SKM-1 treated with dmso at 0.1 percent for 144 hours (cell line): ENCODE data around the gene MECR.
A peak's percentile ranks its signal among the peaks of the same experiment; 100 is the strongest.

Experiments
- DNase-seq: peaks from one replicate; lab custom pipeline; 2025; ENCODE audit not compliant: unreplicated experiment; lab: John Stamatoyannopoulos, UW

Gene MECR

DNA sequence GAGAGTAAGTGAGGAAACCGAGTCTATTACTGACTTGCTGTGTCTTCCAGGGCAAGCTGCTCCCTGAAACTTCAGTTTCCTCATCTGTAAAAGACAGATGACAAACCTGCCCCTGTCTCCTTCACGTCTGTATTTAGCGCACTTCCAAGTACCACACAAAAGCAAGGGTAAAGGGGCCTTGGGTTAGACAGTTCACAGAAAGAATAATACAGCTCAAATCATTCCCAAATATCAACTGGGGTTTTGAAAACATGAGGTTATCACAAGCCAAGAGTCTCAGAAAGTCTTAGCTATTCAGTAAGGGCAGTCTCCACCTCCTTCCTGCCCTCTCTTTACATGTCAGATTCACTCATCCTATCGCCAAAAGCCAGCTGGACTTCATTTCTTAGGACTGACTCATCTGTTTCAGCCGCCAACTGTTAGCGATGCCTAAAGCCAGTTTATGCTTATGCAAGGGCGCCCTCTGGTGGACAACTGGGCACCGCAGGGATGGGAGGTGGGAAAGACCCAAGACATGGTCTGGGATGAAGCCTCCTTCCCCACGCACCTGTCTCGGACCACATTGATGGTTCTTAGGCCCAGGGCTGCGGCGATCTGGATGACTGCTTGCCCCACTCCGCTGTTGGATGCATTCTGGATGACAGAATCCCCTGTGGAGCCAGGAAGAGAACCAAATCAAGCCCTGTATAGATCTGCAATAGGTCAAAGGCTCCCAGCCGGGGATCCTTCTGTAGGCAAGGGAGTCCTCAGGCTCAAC lies 28.0 kb downstream of the MECR start:
- peak; percentile 73 for DNase-seq

DNA sequence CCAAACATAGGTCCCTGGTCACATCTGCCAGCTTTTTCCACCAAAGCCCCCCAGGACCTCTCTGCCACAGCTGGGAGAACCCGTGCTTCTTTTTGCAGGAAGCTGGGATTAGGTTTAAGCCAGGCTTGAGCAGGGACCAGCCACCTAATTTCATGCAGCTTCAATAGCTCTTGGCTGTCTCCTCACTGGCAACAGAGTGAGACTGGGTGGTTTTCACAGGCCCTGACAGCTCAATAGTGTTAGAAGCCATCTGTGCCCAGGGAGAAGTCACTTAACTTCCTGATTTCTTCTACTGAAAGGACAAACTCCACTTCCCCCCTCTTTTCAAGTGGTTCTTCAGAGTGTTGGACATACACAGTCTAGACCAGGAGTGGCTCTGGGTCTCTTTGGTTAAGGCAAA lies 28.7 kb downstream of the MECR start:
- DNase-seq = peak; percentile 24

DNA sequence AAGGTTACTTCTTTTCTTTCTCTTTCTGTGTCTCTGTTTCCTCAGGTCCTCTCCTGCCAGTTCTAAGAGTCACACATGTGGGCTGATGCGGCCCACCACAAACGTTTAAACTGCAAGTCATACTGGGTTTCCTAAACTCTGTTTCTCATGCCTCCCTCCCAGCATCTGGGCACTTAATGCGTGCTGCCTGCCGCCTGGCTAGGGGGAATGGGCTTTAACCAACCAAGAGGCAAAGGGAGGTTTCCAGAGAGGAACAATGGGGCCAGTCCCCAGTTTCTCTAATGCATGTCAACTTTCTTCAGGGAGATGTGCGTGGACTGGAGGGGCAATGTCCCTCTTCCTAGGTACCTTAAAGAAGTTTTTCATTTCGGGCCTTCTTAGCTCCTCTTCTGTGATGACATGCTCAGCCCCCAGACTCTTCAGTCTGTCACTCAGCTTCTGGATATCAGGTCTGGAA lies 29.1 kb downstream of the MECR start:
- DNase-seq = no peak

DNA sequence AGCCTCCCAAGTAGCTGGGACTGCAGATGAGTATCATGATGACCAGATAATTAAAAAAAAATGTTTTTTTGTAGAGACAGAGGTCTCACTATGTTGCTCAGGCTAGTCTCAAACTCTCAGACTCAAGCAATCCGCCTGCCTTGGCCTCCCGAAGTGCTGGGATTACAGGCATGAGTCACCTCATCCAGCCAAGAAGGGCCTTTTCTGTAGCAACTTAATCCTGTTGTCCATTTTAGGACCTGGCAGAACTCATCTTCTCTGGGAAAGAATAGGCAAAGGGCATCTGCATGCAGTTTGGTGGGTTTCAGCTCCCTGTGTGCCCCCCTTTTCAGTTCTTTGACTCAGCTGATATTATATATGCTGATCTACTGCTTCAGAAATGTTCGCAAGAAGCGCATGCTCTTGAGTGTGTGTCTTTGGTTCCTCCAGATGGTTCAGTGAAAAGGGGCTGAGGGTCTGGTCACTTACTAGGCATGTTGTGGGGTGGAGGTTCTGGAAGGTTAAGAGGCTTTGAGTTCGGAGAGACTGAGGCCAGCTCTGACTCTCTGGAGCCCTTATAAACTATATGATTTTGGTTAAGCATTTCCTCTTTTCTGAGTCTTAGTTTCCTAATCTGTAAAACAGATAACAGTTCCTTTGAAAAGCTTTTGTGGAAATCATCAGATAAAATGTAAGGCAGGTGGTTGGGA lies 29.7 kb downstream of the MECR start:
- no peak for DNase-seq

DNA sequence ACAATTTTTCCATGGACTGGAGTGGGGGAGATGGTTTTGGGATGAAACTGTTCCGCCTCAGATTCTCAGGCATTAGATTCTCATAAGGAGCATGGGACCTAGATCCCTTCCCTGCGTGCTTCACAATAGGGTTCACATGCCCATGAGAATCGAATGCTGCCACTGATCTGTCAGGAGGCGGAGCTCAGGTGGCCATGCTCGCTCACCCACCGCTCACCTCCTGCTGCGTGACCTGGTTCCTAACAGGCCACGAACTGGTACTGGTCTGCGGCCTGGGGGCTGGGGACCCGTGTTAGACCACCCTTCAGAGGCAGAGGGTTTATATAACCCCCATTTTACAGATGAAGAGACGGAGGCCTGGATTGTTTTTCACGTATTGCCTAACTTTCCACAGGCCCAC lies 32.7 kb downstream of the MECR start:
- DNase-seq = no peak

DNA sequence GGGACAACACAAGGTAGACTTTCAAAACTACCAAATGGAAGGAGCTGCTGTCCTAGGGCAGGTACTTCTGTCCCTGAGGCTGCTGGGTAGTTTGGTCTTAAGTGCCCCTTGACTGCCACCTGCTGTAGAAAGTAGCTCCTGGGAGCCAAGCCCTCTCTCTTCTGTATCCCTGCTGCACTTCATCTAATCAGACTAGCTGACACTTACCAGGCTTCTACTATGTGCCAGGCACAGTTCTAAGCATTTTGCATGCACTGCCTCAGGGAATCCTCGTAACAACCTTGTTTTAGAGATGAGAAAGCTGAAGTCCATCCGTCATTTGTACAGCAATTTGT lies 33.2 kb downstream of the MECR start:
- DNase-seq = no peak

DNA sequence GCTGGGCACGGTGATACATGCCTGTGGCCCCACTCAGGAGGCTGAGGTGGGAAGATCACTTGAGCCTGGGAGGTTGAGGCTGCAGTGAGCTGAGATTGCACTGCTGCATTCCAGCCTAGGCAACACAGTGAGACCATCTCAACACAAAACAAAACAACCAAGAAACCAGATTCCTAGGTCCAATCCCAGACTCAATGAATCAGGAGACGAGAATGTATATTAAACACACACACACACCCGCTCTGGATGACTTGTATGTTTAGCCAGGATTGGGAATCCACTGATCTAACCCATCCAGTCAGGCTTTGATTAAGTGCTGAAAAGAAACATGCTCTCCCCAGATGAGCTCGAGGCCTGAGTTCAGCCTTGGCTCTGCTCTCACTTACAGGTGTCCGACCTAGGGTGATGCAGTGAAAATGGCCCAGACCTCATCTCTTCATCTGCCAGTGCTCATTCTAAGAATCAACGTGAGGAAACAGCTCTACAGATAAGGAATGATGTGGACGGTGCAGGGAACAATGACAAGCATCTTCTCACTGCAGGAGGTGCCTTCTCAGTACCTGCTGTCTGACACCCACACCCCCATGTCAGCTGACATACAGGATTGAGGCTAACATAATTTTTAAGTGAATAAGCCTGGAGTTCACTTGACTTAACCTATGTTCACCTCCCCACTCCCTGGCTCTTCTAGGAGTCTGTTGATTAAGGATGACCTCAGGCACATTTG lies 33.7 kb downstream of the MECR start:
- no peak for DNase-seq

DNA sequence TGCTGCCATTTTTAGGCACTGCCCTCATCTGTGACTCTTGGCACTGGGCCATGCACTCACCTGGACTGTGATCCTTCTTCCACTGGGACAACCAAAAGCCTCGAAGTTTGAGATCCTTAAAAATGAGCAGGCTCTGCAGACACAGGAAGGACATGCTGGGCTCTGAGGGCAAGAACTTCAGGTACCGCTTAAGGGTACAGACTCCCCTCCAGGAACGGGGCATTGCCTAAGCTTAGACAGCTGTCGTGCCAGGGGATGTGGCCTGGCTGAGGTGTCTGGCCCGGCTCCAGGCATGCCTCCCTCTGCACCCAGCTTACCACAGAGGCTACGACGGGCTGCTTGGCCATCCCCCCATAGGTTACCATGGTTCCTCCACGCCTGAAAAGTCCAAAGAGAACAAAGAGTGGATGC lies 34.8 kb downstream of the MECR start:
- DNase-seq = no peak

DNA sequence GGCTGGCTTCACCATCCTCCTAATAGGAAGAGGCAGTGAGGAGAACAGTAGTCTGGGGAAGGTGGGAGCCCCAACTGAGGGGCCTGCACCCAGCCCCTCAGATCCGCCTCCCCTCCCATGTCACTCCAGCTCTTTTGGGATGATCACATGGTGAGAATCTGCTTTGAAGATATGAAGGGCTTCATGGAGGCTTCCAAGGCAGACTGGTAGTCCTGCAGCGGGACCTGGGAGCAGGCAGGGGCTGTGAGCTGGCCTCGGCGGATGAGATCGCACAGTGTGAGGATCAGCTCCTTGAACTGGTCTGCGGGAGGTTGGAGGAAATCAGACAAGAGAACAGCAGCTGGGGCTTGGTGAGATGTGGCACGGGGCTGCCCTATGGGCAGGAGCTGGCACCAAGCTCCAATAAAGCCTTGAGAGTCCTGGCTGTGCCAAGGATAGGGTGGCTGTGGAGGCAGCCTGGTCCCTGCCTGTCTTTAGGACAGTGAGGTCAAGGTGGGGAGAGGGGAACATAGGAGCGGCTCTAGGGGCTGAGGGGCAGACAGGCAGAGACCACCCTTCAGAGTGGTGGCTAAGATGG lies 36.8 kb downstream of the MECR start:
- DNase-seq = no peak

DNA sequence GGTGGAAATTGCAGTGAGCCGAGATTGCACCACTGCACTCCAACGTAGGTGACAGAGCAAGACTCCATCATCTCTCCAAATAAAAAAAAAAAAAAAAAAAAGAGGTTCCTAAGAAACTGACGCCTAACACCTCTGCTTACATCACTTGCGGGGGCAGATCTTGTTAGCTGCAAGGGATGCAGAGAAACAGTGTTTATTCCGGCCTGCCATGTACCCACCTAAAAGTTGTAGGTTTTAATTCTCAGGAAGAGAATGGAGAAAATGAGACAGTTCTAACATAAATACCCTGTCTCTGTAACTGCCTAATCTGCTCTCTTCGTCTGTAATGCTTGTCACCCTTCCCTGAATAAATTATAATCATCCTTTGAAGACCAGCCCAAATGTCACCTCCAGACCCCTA lies 40.0 kb downstream of the MECR start:
- DNase-seq = no peak

DNA sequence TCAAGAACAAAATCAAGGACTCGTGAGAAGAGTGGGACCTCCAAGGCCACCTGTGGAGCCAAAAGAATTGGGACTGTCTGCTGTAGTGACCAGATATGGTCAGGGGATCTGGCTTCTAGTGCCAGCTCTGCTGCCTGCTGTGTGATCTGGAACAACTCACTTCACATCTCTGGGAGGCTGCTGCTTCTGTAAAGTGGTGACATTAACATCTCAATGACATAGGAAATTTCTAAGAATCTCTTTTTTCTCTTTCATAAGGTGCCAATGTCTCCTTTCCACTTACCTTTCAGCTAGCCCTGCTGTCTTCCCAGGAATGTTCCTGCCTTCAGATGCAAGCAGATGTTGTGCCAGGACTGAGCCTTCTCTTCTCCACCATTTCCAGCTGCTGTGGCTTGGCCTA lies 44.0 kb downstream of the MECR start:
- DNase-seq = no peak

DNA sequence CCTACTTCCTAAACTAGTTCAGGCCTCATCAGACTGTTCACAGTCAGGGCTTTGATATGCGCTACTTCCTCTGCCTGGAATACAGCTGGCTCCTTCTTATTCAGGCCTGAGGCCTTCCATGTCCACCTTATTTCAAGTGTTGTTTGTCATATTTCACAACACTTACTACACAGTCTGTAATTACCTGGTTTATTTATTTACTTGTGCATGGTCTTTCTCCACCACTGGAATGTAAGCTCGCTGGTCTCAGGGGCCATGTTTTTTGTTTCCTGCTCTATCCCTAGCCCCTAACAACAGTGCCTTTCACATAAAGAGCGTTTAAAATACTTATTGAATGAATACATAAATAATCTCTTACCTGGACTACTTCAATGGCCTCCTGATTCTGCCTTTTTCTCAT lies 44.5 kb downstream of the MECR start:
- no peak for DNase-seq

DNA sequence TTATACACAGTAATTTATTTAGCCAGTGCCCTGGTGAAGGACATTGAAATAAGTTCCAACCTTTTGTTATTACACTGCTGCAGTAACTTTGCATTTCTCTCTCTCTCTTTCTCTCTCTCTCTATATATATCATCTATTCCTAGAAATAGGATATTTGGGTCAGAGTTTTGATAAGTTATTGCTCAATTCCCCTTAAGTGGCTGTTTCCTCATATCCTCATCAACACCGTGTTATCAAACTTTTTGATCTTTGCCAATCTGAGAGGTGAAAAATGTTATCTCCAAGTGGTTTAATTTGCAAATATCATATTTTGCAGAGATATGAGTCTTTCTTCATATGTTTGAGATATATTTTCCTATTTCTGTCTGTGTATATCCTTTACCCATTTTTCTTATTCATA lies 47.4 kb downstream of the MECR start:
- no peak for DNase-seq

DNA sequence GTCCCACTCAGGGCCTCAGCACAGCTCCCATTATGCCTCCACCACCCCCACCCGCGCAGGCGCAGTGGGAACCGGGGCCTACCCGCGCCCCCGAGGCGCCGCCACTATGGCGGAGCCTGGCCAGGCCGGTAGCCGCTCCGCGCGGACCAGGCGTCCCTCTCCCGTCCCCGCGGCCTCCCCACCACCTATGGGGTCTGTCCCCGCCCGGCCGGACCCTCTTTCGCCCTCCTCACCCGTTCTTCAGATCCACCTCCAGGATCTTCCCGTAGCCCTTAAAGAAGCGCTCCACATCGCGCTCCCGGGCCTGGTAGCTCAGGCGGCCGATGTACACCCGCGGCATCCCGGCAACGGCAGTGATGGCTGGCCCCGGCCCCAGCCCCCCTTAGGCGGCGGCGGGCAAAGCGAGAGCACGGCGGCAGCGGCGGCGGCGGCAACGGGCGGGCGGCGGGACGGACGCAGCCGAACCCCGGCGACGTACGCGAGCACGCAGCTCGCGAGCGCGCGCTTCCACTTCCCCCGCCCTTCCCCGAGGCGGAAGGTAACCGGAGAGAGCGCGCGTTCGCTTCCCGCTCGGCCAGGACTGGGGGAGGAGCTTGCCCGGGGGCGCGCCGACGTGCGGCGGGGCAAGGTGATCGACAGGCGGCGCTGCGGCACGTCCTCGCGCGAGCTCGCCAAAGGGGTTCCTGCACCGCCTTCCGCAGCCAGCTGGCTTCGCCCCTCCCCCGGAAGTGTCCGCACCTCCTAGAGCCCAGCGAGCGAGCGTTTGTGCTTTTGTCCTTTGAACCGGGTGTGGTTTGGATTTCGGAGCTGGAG lies 49.1 kb downstream of the MECR start, which contains the start of gene SRSF4:
Gene SRSF4, minus strand, starts transcription at position 488 of the 813 bp plus-strand sequence. Its CDS starts 148 bp downstream, at position 340.
- peak; percentile 97 for DNase-seq

DNA sequence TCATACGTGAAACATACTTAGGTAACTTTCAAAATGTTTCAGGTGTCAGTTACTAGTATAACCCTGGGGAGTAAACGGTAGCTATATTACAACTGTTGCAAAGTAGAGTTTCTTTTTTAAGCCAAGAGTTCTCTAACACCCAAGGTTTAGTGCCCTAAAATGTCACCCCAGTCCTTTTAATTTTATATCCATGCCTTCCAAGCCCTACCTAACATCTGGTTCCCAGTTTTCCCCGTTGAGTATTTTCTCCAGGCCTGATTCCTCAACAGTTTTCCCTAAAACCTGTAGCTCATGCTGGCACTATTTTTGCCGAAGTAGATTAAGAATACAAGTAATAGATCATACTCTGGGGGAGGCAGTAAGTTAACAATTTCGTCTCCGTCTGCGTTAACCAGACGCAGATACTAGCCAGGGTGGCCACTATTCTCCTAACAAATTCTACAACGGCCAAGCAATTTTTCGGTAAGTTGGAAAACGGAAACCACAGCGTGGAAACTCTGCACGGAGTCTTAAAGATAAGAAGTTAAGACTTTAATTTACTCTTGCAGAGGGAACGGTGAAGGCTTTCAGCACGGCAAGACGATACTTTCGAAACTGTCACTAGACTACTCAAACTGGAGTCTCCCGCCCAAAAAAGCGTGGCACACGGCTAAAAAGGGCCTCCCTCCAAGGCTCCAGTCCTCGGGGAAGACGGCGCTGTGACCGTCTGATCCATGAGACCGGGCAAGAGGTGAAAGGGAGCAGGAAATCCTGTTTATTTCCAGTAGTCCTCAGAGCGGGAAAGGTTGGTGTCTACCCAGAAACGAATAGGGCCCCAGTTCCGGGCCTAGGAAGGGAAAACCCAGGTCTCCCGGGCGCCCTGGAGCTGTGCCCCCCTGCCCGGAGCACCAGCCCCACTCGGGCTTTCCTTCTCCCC lies 50.0 kb downstream of the MECR start:
- DNase-seq = no peak

DNA sequence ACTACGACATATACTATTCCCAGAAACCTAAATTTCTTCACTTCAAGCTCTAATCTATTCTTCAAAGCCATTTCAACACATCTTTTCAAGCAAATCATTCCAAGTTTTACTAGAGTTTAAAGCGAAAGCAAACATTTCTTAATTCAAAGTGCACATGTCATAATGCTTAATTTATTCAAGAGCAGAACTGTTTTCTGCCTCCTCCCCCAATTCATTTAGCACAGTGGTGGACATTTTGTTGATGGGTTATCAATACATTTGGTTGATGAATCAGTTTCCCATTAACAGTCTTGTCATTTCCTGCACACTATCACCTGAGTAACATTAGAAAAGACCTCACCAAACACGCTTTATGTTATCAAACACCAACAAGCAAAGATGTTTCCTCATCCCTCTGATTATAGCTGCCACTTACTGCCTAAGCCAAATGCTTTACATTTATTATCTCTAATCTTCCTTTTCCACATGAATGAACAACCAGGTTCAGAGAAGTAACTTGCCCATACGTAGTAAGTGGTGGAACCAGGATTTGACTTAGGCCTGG lies 51.0 kb downstream of the MECR start:
- no peak for DNase-seq

DNA sequence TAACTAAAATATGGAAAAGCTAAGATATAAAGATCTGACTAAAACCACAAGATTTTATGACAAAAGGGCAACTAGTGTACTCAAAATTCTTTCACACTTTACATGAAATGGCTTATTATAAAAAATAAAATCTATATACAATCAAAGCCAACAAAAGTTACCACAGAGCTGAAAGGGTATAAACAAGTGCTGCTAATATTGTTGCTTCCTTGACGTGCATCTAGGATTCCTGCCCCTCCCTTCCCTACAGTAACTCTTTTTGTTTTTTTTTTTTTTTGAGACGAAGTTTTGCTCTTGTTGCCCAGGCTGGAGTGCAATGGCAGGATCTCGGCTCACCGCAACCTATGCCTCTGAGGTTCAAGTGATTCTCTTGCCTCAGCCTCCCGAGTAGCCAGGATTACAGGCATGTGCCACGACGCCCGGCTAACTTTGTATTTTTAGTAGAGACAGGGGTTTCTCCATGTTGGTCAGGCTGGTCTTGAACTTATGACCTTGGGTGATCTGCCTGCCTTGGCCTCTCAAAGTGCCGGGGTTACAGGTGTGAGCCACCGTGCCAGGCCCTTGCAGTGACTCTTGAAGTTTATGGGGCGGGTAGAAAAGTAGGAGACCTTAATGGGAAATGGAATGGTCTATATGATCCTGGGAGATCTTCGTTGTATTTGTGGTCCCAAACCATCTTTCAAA lies 53.6 kb downstream of the MECR start:
- DNase-seq = no peak

DNA sequence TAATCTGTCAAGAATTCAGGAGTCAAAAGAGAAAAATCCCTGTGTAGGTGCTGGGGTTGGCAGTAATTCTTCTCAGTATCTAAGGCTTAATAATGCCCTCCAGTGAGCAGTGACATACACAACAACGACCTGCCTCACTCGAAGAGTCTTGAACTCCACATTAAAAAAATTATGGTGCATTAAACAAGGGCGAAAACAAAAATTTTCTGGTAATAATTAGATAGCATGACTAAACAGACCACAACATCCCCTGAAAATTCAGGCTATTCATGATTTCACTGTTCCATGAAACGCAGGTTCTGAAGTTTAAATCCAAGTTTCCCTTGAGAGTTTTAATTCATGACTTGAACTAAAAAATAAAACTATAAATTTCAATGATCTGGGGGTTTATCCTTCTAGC lies 54.2 kb downstream of the MECR start:
- DNase-seq = no peak

DNA sequence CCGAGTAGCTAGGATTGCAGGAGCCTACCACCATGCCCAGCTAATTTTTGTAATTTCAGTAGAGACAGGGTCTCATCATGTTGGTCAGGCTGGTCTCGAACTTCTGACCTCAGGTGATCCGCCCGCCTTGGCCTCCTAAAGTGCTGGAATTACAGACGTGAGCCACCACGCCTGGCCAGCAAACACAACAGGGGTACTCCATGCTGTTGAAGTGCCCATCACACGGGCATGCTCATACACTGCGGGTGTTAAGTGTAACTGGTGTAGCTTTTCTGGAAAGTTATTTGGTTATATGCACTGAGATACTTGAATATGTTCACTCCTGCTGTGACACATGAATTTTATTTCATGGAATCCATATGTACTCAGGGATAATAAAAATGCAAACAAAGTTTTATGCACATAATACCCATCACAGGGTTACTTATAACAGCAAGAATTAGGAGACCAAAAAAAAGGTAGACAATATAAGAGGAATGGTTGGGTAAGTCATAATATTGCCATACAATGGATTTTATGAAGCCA lies 58.3 kb downstream of the MECR start:
- no peak for DNase-seq
